Activated CD8-positive, alpha-beta memory T cell treated with anti-CD3 and anti-CD28 coated beads, Interleukin-2, amount 50 U/mL, for 1 hour (primary cell): ENCODE measurements around the gene DEPP1.

Experiments
- DNase-seq: peaks from one replicate; pipeline ENCODE4 v3.0.0-alpha.2; 2020; ENCODE audit errors: extremely low read depth

DEPP1 gene

DNA sequence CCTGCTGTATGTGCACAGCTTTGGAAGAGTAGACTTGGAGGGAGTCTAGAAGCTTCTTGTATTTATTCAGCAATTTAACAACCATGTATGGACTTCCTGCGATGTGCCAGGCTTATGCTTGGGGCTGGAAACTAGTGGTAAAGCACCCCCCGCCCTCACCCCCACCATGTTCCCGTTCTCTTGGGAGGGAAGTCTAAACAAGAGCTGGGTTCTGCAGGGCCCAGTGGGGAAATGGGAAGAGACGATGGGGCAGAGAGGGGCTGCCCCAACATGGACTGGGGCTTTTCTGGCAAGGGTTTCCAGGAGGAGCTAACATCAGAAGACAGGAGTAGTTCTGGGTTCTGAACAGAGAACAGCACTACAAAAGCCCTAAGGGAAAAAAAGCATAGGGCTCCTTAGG, 11.0 kb downstream of the DEPP1 start:
- DNase-seq, result no peak

- DNase-seq, result no peak
Measured at GRCh38 chr10:44966816-44967509, 11.6 kb downstream of the DEPP1 start.

DNA sequence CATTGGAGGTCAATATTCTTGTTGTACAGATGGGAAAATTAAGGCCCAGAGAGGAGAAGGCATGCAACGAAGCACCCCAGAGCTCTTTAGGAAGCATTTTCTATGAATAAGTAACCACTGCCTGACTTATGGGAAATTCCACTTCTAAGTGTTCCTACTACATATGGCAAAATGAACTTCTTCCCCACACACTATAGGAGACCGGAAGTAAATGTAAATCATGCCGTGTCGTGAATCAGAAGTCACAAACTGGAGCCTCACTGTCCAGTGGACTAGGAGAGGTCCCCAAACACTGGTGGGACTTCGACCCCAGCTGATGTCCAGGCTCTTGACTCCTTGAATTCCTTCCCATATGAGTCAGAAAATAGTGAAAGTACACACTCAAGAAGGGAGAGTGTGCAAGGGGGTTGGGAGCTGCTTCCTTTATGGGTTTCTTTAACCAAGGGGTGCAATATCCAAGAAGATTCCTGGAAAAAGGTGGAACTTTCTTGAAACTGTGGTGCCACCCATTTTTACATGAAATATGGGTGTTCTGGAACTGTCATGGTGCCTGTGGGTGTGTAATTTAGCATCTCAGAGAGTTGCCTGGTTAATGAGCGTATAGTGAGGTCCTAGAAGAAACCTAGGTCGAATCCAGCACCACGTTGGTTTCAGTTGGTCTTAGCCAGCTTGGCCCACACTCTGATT, 12.3 kb downstream of the DEPP1 start:
- no peak for DNase-seq

- no peak for DNase-seq
Measured at GRCh38 chr10:44965651-44966097, 12.9 kb downstream of the DEPP1 start.

DNA sequence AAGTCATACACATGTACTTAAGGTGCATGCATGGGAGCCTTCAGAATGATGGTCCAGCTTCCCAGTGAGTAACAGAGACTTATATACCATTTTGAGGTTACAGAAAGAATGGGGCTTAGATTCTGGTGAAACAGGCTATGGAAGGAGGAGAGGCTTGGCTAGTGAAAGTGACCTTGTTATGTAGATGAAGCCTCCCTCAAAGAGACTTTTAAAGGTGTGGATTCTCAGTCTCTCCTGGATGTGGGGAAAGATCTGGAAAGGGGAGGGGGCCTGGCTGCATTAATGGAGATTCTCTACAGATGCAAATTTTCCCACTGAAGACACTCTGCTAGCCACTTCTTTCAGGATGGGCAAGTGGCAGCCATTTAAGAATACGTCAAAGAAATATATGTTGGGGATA, 13.5 kb downstream of the DEPP1 start:
- DNase-seq, result no peak

GRCh38 chr10:44963772-44964633, 14.6 kb downstream of the DEPP1 start:
- no peak for DNase-seq

DNA sequence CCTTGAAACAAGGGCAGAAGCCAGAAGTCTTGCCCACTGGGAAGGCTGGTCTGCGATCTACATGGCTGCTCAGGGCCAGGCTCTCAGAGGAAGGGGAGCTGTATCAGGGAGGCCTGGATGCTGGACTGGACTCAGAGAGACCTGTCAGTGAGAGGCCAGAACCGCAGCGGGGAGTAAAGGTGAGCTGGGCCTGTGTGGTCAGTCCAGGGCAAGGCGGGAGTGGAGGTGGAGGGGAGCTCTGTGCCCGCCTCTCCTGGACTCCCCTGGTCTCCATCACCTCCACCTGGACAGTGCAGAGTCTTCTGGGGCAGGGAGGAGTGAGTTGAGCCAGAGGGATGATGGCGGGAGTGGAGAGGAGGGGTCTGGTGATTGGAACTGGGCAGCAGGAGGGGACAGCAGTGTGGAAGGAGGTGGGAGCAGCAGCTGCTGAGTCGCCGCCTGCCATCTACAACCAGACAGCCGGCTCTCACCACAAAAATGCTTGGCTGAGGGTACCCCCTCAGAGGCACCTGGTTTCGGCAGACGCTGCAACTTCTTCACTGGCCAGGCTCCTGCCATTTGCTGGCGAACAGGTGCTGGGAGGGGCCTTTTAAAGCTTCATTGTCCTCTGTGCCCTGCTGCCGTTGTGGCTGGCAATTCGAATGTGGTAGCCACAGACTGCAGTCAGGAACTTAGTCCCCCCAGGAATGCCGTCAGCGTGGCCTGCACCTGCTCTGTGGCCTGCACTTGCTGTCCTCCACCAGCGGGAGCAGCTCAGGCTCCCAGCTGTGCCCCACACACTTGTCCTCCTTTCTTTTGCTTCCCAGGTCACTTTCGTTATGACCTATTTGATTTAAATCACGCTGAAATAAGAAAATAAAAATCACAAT, 15.5 kb downstream of the DEPP1 start:
- no peak for DNase-seq

- DNase-seq, result no peak
Measured at GRCh38 chr10:44961931-44962750, 16.5 kb downstream of the DEPP1 start.

DNA sequence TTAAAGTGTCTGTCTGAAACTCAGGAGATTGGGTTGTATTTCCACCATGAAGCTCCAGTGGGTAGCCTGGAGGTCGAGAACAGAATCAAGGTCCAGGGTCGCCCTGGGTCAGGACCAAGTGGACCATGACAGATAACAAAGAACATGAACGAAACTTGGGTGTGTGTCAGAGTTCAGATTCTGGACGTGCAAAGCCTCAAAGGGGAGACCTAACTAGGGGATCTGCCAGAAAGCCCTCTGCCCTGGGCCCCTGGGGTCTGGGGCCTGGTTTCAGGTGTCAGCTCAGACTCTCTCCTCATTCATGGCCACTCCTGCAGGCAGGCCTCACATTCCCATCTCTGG, 17.4 kb downstream of the DEPP1 start:
- no peak for DNase-seq

GRCh38 chr10:44960482-44961229, 18.0 kb downstream of the DEPP1 start:
- no peak for DNase-seq

- DNase-seq, result no peak
Measured at GRCh38 chr10:44960088-44960460, 18.5 kb downstream of the DEPP1 start.

DNA sequence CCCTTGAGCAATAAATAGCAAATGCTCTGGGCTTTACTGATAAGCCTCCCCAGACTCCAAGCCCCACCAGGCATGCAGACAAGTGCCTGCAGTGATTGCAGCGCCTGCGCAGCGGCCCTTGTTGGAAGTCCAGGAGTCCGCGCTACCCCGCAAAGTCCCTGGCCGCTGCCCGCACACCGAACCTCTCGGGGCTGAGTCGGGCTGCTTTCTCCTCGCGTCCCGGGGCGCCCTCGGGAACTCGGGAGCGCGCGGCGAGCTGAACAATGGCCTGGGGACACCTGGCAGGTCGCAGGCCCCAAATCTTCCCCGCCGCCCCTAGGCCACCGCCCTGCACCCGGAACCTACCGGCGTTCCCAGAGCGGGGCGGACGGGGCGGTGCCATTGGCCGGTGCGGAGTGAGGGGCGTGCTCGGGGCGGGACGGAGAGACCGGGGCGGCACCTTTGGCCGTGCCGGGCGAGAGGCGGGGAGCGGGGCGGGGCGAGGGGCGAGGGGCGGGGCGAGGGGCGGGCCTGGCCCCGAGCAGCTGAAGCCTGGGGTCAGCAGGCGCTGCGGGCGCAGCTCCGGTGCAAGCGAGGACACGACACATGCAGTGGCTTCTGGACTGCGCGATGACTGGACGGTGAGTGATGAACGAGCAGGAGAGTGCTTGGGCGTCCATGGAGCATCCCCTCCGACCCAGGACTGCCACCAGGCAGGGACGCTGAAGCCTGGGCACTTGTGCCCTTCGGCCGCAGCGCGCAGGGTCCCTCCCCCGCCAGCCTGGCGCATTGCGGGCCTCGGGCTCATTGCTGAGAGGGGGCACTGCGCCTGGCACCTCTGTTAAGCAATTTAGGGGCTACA, 19.1 kb downstream of the DEPP1 start, which contains the start of gene RASSF4:
TSS of gene RASSF4 (plus strand) at position 556 of the 841 bp plus-strand sequence. CDS start 10,401 bp downstream, outside the sequence.
- peak; percentile 72 for DNase-seq

- DNase-seq, result no peak
Measured at GRCh38 chr10:44958898-44959246, 19.7 kb downstream of the DEPP1 start.

DNA sequence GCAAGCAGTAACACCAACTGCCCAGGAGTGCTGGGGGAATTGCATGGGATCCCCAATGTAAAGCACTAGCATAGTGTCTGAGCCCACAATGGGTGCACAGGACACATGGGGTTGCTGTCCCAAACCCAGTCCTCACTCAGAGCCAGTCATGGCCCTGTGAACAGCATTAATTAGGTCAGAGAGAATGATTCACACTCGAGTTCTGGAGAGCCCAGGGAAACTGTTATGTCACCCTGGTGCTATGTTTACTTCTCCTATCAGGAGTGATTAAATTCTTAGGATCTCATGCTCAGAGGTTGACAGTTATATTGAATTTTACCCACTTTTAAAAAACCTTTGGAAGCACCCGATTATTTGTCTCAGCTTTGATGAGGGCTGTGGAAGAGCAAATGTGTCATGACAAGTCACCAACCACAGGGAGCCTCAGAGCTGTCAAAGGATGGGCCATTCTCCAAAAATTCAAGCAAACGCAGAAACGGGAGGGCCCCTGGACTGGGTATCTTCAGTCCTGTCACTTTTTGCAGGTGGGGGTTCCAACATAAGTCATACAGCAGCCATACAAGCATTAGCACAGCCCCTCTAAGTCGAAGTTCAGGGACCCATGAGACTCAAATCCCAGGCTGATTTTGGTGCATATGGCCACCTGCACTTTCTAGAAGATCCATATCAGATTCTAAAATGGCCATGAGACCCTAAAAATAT, 20.3 kb downstream of the DEPP1 start:
- DNase-seq, result no peak

DNA sequence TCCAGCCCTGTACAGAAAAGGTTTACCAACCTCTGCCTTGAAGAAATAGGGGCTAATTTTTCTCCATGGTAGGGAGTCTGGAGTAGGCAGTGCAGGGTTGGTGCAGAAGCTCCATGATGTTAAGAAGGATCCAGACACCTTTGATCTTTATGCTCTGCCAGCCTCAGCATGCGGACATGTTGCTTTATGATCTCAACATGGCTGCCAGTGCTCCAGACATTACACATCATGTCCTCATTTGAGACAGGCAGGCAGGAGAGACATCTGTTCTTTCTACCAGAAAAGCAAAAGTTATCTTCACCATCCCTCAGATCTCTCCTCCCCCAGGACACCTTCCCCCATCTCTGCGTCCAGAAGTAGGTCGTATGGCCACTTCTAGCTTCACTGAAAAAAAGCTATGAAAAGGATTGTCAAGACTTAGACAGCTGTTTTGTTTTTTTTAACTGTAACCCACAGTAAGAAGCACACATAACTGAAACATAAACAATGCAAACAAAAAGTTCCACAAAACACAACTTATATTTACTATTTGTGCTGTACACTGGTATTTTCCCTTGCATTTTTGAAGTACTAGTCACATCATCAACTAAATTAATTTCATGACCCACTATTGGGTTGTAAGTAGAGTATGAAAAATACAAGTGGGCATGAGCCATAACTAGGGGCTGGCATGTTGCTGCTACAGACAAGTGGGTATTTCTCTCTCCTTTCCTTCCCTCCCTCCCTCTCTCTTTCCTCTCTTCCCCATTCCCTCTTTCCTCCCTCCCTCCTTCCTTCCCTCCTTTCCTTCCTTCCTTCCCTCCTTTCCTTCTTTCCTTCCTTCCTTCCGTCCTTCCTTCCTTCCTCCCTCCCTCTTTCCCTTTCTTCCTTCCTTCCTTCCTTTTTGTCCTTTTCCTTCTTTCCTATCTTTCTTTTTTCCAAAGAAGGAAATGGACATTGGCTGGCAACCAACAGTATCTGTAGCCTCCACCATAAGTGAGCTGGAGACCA, 21.6 kb downstream of the DEPP1 start:
- DNase-seq, result no peak

GRCh38 chr10:44956226-44956625, 22.4 kb downstream of the DEPP1 start:
- DNase-seq, result no peak

- no peak for DNase-seq
Measured at GRCh38 chr10:44955413-44956070, 23.1 kb downstream of the DEPP1 start.
